NCI-H146 treated with DMSO at 0.1 percent for 48 hours (cell line): ENCODE measurements around the gene TCN2.
"Not testable (repeated sequence)": the region's sequence is repeated elsewhere in the genome, so short reads cannot be mapped to it uniquely, and the experiment has no call there.

Source experiments
- DNase-seq: peaks from one replicate; lab custom pipeline; 2025; ENCODE audit not compliant: unreplicated experiment; lab: John Stamatoyannopoulos, UW

TCN2 gene

GRCh38 chr22:30575859-30576258 is 31.1 kb upstream of the TCN2 start:
- no peak for DNase-seq

- no peak for DNase-seq
Observed at GRCh38 chr22:30578481-30578880, 28.5 kb upstream of the TCN2 start.

GRCh38 chr22:30580896-30581295 is 26.1 kb upstream of the TCN2 start:
- DNase-seq, result no peak

GRCh38 chr22:30582051-30582450 is 24.9 kb upstream of the TCN2 start:
- DNase-seq, result no peak

- no peak for DNase-seq
Observed at GRCh38 chr22:30582788-30583545, 24.0 kb upstream of the TCN2 start.

- DNase-seq, result no peak
Observed at GRCh38 chr22:30584441-30584840, 22.5 kb upstream of the TCN2 start.

GRCh38 chr22:30586414-30586813 is 20.6 kb upstream of the TCN2 start:
- DNase-seq, result no peak

- no peak for DNase-seq
Observed at GRCh38 chr22:30591191-30591587, 15.8 kb upstream of the TCN2 start.

GRCh38 chr22:30591588-30592359 is 15.2 kb upstream of the TCN2 start, which contains the start of gene PES1:
PES1 (minus strand) TSS chr22:30591910; CDS start chr22:30591833, 77 bp downstream.
- DNase-seq, result peak; percentile 91

- DNase-seq, result not testable (repeated sequence)
Observed at GRCh38 chr22:30592360-30592713, 14.6 kb upstream of the TCN2 start.

- no peak for DNase-seq
Observed at GRCh38 chr22:30596199-30596598, 10.8 kb upstream of the TCN2 start.

- no peak for DNase-seq
Observed at GRCh38 chr22:30596886-30597285, 10.1 kb upstream of the TCN2 start.

GRCh38 chr22:30598986-30599385 is 8.0 kb upstream of the TCN2 start:
- DNase-seq, result no peak

GRCh38 chr22:30600921-30601320 is 6.1 kb upstream of the TCN2 start:
- no peak for DNase-seq

- DNase-seq, result no peak
Observed at GRCh38 chr22:30601464-30601863, 5.5 kb upstream of the TCN2 start.

- peak; percentile 22 for DNase-seq
Observed at GRCh38 chr22:30602049-30602448, 4.9 kb upstream of the TCN2 start.

GRCh38 chr22:30603801-30604200 is 3.2 kb upstream of the TCN2 start:
- DNase-seq, result no peak

- DNase-seq, result no peak
Observed at GRCh38 chr22:30604723-30605122, 2.3 kb upstream of the TCN2 start.

- DNase-seq, result peak; percentile 12
Observed at GRCh38 chr22:30605449-30606110, 1.4 kb upstream of the TCN2 start.

- DNase-seq, result no peak
Observed at GRCh38 chr22:30607300-30607930, 441 bp downstream of the TCN2 start.

GRCh38 chr22:30607939-30608338 is 965 bp downstream of the TCN2 start:
- no peak for DNase-seq
